Urinary bladder (tissue), 4 donors: ENCODE results near the gene FBXO28. TPM values are rescaled to one million over a fixed set of nuclear protein-coding genes. Genes with fewer than 3 reads are reported as not detected.

Source experiments
- DNase-seq: peaks from one replicate; pipeline ENCODE4 v3.0.0-alpha.2; 2015; ENCODE audit errors: extremely low spot score
- H3K27ac ChIP-seq: one replicate; pipeline ENCODE4 v1.5.1; 2013; ENCODE audit warnings: low read depth, mild to moderate bottlenecking, moderate library complexity
- H3K36me3 ChIP-seq: one replicate; pipeline ENCODE4 v1.6.1; 2013; ENCODE audit warnings: mild to moderate bottlenecking, moderate library complexity; ENCODE audit not compliant: insufficient read depth
- H3K4me1 ChIP-seq: one replicate; pipeline ENCODE4 v1.6.1; 2013; ENCODE audit warnings: mild to moderate bottlenecking, moderate library complexity; ENCODE audit not compliant: insufficient read depth
- H3K4me3 ChIP-seq: one replicate; pipeline ENCODE4 v1.5.1; 2013; ENCODE audit warnings: low read depth, low read length
- WGBS: extraction: QIAGEN DNeasy Blood & Tissue Kit; methylation state at CpG from one replicate; pipeline ENCODE4 v1.1.7; 2013; 5-methylcytosine and 5-hydroxymethylcytosine counted together
- polyA plus RNA-seq: library from polyadenylated mRNA; stranded (reverse); fragments of 200-250 nt; gene quantifications from one replicate; pipeline ENCODE4 v1.2.3, GENCODE V29; 2013
- total RNA-seq: library from RNA; depleted of rRNA; stranded (reverse); fragments of >200 nt; gene quantifications from one replicate; pipeline ENCODE4 v1.2.3, GENCODE V29; 2014
- donor health status: healthy with polysubstance abuse.
- donor health status: healthy.

Gene FBXO28
- total and polyA plus RNA-seq, 2 donors = 14.6 to 54.4 TPM

GRCh38 chr1:224175617-224176016 lies 61.7 kb downstream of the FBXO28 start:
- no peaks in the 10 kb centered on the region for H3K36me3 ChIP-seq
- DNase-seq = no peak
- WGBS = 5% methylated on average over 21 of the region's 21 CpGs
- no peak overlapping the region for H3K27ac ChIP-seq
- H3K4me3 ChIP-seq = no peak overlapping the region
- no peaks in the 10 kb centered on the region for H3K4me1 ChIP-seq

DNA sequence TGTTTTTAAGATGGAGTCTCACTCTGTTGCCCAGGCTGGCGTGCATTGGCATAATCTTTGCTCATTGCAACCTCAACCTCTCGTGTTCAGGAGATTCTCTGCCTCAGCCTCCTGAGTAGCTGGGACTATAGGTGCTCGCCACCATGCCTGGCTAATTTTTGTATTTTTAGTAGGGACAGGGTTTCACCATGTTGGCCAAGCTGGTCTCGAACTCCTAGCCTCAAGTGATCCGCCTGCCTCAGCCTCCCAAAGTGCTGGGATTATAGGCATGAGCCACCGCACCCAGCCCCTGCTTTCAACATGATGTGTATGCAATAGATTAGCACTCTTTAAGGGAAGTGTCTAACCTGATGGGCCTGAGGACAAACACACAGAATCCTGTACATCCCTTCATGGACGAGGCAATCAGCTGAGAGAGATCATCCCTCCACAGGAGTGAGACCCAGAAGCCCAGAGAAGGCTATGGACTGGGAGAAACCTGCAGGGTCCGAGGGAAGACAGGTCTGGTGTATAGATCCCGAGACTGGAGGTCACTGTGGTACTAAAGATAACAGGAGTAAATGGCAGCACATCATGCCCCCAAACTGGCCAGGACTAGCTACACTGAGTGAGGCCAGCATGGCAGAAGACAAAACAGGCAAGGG lies 63.6 kb downstream of the FBXO28 start:
- H3K4me1 ChIP-seq = no peaks in the 10 kb centered on the region
- WGBS = 93% methylated on average over 9 of the region's 9 CpGs
- H3K4me3 ChIP-seq = no peak overlapping the region
- H3K27ac ChIP-seq = no peak overlapping the region
- H3K36me3 ChIP-seq = no peaks in the 10 kb centered on the region
- DNase-seq = no peak

DNA sequence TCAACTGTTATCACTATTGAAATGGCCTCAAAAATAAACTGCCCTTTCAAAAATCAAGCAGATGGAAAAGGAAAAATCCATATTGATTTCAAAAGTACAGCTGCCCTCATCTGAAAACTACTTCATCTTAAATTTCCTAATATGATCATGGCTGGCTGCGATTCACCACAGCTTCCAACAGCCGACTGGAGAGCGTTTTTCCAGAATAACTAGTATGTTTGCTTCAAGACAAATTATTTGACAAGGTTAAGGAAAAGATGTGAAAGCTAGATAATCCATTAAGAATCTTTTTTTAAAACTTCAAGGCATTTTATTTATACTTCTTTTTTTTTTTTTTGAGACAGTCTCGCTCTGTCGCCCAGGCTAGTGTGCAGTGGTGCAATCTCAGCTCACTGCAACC lies 65.0 kb downstream of the FBXO28 start:
- DNase-seq = no peak
- 91% methylated on average over 5 of the region's 5 CpGs for WGBS
- H3K36me3 ChIP-seq = no peaks in the 10 kb centered on the region
- H3K27ac ChIP-seq = no peak overlapping the region
- no peak overlapping the region for H3K4me3 ChIP-seq
- no peaks in the 10 kb centered on the region for H3K4me1 ChIP-seq

DNA sequence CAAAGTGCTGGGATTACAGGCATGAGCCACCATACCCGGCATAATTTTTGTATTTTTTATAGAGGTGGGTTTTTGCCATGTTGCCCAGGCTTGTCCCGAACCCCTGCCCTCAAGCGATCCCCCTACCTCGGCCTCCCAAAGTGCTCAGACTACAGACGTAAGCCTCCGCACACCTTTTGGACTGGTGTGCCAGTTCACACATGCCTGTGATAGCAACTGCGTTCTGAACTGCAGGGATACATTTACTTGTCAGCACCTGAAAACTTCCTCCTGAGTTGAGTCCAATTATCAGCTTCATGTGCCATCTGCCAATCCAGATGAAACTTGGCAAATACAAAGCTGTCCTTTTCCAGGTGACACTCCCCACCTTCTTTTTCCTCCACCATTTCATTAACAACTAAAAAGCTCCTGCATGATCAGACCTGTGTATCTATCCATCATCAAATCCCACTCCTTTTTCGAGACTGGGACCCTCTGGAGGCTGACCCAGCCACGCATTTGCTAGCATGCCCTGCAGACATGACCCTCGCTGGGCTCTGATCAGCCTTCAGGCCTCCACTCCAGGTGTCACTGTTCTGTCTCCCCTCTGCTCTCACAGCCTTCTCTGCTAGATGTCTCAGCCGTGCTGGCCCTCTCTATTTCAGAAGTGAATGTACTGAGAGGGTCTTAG lies 67.0 kb downstream of the FBXO28 start:
- 90% methylated on average over 11 of the region's 11 CpGs for WGBS
- Histone ChIP-seq H3K4me3 (no peak overlapping the region), H3K36me3 (no peaks in the 10 kb centered on the region), H3K27ac (no peak overlapping the region), H3K4me1 (peaks cover 3% of the 10 kb centered on the region)
- no peak for DNase-seq

DNA sequence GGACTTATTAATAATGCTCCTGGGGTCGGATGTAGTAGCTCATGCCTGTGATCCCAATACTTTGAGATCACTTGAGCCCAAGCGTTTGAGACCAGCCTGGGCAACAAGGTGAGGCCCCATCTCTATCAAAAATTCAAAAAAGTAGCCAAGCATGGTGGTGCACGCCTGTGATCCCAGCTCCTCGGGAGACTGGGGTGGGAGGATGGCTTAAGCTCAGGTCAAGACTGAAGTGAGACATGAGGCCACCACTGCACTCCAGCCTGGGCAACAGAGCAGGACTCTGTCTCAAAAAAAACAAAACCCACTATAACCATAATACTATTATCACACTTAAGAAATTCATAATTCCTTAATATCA lies 67.5 kb downstream of the FBXO28 start:
- WGBS = 94% methylated on average over 4 of the region's 4 CpGs
- no peak overlapping the region for H3K27ac ChIP-seq
- no peak for DNase-seq

GRCh38 chr1:224182057-224182865 lies 68.3 kb downstream of the FBXO28 start:
- Histone ChIP-seq H3K4me3 (peak overlapping the region; percentile 79), H3K27ac (peak overlapping the region; percentile 71), H3K36me3 (no peaks in the 10 kb centered on the region), H3K4me1 (peaks cover 3% of the 10 kb centered on the region)
- no peak for DNase-seq
- 66% methylated on average over 22 of the region's 22 CpGs for WGBS

More for the DNA sequence above, 67.5 kb downstream of the FBXO28 start:
- no peaks in the 10 kb centered on the region for H3K36me3 ChIP-seq
- H3K4me1 ChIP-seq = peaks cover 3% of the 10 kb centered on the region
- H3K4me3 ChIP-seq = no peak overlapping the region

DNA sequence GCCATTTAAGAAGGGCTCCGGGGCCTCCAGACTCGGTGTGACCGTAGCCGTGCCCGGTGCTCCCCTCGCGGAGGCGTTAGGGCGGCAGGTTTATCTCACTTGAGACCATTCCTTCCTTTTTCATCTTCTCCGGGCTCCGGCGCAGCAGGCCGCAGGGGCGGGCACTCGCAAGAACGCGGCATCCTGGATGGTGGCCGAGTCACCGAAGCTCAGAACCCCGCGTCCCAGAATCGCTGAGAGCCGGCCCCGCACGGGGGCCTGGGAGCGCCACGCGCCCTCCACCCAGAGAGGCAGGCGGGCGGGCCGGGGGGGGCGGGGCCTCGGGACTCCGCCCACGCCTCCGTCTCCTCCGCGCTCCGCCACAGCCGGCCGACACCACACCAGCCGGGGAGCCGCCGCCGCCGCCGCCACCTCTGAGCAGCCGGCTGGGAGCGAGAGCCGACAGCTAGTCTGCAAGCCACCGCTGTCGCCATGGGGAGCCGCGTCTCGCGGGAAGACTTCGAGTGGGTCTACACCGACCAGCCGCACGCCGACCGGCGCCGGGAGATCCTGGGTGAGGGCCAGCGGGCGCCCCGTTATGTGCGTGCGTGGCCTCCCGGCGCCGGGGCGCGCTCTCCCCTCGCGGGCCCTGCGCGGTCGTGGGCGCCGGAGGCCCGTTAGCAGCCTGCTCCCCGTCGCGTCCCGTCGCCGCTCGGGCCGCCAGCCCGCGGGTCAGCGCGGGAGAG lies 69.1 kb downstream of the FBXO28 start, which contains the start of gene DEGS1:
Gene DEGS1 (plus strand): TSS at position 375 of the 725 bp plus-strand sequence. CDS start 97 bp downstream, at position 472.
- peaks cover 3% of the 10 kb centered on the region for H3K4me1 ChIP-seq
- peak within 1 kb of the TSS; percentile 90 for H3K27ac ChIP-seq
- peak within 1 kb of the TSS; percentile 79 for H3K4me3 ChIP-seq
- under 1% methylated on average over 93 of the region's 94 CpGs for WGBS
- H3K36me3 ChIP-seq = no peaks in the 10 kb centered on the region
- no peak for DNase-seq

DNA sequence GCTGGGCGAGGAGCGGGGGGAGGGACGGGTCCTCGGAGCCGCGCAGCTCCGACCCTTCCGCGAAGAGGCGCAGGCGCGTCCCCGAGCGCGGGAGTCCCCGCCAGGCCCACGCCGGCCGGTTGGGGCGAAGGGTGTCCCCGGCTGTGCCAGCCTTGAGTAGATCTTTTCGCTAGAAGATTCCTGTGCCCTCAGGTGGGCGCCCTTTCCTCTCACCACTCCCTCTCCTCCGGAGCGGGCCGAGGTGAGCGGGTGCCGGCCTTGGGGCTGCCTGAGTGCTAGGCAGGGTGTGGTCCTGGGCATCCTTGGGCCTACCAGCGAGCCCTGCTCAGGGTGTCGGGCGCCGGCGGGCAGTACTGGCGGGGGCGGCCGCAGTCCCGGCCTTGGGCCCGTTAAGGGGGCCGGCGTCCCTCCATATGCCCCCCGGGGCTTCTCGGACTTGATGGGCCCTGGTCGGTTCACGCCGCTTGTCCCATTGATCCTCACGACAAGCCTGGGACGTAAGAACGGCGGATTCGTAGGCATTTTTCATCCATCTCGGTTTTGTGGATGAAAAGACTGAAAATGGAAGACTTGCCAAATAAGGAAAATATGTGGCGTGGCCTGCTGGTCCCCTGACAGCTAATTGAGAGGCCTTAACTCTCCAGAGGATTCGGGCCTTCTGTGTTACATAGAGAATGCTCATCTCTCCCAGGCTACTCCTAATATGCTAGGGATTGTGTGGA lies 69.8 kb downstream of the FBXO28 start:
- DNase-seq = no peak
- Histone ChIP-seq H3K36me3 (no peaks in the 10 kb centered on the region), H3K4me3 (peak overlapping the region; percentile 79), H3K4me1 (peaks cover 3% of the 10 kb centered on the region), H3K27ac (peak overlapping the region; percentile 90)
- WGBS = under 1% methylated on average over 53 of the region's 53 CpGs

DNA sequence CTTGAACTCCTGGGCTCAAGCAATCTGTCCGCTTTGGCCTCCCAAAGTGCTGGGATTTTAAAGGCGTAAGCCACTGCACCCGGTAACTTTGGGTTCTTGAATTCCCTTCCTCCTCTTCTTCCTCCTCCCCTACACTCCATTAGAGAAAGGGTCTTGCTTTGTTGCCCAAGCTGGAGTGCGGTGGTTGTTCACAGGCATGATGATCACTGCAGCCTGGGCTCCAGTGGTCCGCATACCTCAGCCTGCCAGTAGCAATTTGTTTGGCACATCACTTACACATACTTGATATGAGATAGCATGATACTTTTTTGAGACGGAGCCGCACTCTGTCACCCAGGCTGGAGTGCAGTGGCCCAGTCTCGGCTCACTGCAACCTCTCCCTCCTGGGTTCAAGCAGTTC lies 71.3 kb downstream of the FBXO28 start:
- WGBS = 90% methylated on average over 8 of the region's 8 CpGs
- H3K4me3 ChIP-seq = no peak overlapping the region
- peaks cover 3% of the 10 kb centered on the region for H3K4me1 ChIP-seq
- peaks cover 1% of the 10 kb centered on the region for H3K36me3 ChIP-seq
- no peak overlapping the region for H3K27ac ChIP-seq
- DNase-seq = no peak

DNA sequence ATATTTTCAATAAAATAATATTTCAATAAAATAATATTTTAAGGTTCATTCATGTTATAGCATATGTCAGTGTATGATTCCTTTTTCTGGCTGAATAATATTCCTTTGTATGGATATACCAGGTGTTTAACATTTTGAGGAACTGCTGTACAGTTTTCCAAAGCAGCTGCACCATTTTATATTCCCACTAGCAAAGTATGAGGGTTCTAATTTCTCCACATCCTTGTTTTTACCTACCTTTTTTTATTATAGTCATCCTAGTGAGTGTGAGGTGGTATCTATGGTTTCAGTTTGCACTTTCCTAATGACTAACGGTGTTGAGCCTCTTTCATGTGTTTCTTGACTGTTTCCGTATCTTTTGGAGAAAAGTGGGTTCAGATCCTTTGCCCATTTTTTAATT lies 74.4 kb downstream of the FBXO28 start:
- Histone ChIP-seq H3K4me1 (peaks cover 3% of the 10 kb centered on the region), H3K36me3 (peaks cover 1% of the 10 kb centered on the region), H3K4me3 (no peak overlapping the region), H3K27ac (no peak overlapping the region)
- no peak for DNase-seq
- 91% methylated on average over 2 of the region's 2 CpGs for WGBS

- H3K4me3 ChIP-seq = no peak overlapping the region
- H3K27ac ChIP-seq = no peak overlapping the region
- DNase-seq = no peak
- peaks cover 1% of the 10 kb centered on the region for H3K36me3 ChIP-seq
- H3K4me1 ChIP-seq = peaks cover 2% of the 10 kb centered on the region
- 95% methylated on average over 7 of the region's 7 CpGs for WGBS
Measured at GRCh38 chr1:224189561-224189960, 75.7 kb downstream of the FBXO28 start.

DNA sequence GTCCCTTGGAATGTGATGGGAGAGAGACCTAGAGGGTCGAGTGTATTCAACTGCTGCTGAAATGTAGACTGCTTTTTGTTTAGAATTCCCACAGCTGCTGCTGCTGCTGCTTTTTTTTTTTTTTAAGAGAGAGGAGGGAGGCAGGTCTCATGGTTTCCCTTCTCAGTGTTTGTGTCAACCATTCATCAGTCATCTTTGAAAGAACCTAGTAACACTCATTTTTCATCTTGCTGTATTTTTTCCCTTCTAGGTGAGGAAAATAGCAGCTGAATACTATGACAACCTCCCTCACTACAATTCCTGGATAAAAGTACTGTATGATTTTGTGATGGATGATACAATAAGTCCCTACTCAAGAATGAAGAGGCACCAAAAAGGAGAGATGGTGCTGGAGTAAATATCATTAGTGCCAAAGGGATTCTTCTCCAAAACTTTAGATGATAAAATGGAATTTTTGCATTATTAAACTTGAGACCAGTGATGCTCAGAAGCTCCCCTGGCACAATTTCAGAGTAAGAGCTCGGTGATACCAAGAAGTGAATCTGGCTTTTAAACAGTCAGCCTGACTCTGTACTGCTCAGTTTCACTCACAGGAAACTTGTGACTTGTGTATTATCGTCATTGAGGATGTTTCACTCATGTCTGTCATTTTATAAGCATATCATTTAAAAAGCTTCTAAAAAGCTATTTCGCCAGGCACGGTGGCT lies 78.3 kb downstream of the FBXO28 start:
- DNase-seq = no peak
- peaks cover 1% of the 10 kb centered on the region for H3K36me3 ChIP-seq
- no peak overlapping the region for H3K27ac ChIP-seq
- 57% methylated on average over 5 of the region's 5 CpGs for WGBS
- H3K4me3 ChIP-seq = no peak overlapping the region
- no peaks in the 10 kb centered on the region for H3K4me1 ChIP-seq
